ENCODE data around the gene GPRIN1. TPM values are rescaled to one million over a fixed set of nuclear protein-coding genes. Genes with fewer than 3 reads are reported as not detected.
A peak's percentile ranks its signal among the peaks of the same experiment; 100 is the strongest.

GPRIN1 gene
- 3.0 and 3.6 TPM in 2 replicates for total RNA-seq

DNA sequence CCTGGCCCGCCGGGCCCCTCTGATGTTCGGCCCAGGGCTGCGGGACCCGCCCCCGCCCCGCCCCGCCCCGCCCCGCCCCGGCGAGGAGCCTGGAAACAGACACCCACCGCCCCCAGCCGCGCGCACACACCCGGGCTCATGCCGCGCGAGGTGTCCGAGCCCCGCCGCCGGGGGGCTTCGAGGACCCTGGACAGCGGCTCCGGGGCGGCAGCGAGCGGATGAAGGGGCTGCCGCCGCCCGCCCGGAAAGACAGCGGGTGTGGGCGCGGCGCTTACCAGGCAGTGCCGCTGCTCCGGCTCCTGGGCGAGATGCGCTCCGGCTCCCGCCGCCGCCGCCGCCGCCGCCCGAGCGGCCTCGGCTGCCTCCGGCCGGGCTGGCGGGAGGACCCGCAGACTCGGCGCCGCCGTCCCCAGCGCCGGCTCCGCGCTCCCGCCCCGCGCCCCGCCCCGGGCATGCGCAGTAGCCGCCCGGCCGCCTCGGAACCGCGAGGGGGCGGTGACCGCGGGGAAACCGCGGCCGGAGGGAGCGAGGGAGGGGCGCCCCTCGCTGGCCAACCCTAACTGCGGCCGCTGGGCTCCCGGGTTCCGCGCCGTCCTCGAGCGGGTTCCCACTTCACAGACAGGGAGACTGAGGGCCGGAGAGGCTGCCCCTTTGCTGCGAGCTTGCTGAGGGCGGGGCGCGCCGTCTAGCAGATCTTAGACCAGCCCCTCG, at the start of gene GPRIN1:
TSS of gene GPRIN1 (minus strand) at position 433 of the 711 bp plus-strand sequence. CDS start 10,322 bp downstream, outside the sequence.
- peak within 1 kb of the TSS; percentile 76 for H3K27ac Mint-ChIP-seq

DNA sequence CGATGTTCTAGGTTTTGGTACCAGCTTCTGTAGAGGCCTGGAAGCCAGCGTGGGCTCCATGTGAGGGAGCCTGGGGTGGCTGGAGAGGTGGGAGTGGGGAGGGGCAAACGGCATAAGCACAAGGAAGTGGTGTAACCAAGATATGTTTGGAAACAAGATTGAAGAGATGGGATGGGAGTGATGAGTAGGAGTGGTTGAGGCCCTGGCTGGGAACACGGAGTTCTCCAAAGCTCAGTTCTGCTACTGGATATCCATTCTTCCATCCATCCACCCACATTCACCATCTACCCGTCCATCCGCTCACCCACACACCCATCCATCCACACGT, 49.5 kb upstream of the GPRIN1 start:
- Mint-ChIP-seq H3K4me1 (ENCODE audit: low read depth) (peaks cover 19% of the 10 kb centered on the region), H3K27me3 (ENCODE audit: low read depth) (peaks cover 9% of the 10 kb centered on the region), H3K4me3 (ENCODE audit: low read depth) (no peak overlapping the region), H3K9me3 (no peaks in the 10 kb centered on the region), H3K27ac (no peak overlapping the region), H3K36me3 (ENCODE audit: low read depth) (peaks cover 15% of the 10 kb centered on the region)
- DNase-seq (ENCODE audit: low spot score), result no peak
- intact Hi-C loops (cut with micrococcal nuclease), result no loop called here

More for the DNA sequence above, at the start of gene GPRIN1:
- Mint-ChIP-seq H3K9me3 (no peaks in the 10 kb centered on the region), H3K27me3 (ENCODE audit: low read depth) (peaks cover 33% of the 10 kb centered on the region), H3K36me3 (ENCODE audit: low read depth) (no peaks in the 10 kb centered on the region), H3K4me1 (ENCODE audit: low read depth) (peaks cover 13% of the 10 kb centered on the region), H3K4me3 (ENCODE audit: low read depth) (peak within 1 kb of the TSS; percentile 92)
- intact Hi-C loops (cut with micrococcal nuclease), result loop anchor here (5.0 kb wide), 2 partner anchors 37 to 68 kb away; partner anchors contain the start of gene TSPAN17
- peak; percentile 63 for DNase-seq (ENCODE audit: low spot score)

DNA sequence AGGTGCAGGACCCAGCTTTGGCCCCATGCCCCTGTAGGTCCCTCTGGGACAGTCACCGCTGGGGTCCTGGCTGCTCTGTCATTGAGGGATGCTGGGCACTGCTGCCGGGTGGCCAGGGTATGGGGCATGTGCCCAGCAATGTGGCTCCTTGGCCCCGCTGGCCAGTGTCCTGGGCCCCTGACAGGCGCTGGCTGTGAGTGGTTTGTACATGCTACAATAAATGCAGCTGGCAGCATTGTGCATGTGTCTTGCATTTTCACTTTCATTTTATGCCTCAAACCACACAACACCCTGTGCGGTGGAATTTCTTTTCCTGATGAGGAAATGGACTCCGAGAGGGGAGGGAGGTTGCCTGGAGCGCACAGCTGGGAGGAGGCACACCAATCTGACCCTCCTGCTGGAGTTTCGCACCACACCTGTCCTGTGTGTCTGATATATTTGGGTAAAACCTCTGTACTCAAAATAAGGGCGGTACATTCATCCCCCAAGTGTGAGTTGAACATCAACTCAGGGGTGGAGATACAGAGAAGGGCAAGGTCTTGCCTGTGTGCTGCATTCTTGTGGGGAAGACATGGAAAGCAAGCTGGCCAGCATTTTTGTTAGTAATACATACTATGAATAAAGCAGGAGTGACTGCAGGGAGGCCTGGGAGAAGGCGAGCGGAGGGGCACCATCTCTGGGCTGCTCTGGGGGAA, 49.0 kb upstream of the GPRIN1 start:
- Mint-ChIP-seq H3K27ac (no peak overlapping the region), H3K36me3 (ENCODE audit: low read depth) (peaks cover 15% of the 10 kb centered on the region), H3K9me3 (no peaks in the 10 kb centered on the region), H3K4me3 (ENCODE audit: low read depth) (peak overlapping the region; percentile 31), H3K4me1 (ENCODE audit: low read depth) (peaks cover 19% of the 10 kb centered on the region), H3K27me3 (ENCODE audit: low read depth) (peaks cover 5% of the 10 kb centered on the region)
- DNase-seq (ENCODE audit: low spot score), result peak; percentile 36
- intact Hi-C loops (cut with micrococcal nuclease), result no loop called here

DNA sequence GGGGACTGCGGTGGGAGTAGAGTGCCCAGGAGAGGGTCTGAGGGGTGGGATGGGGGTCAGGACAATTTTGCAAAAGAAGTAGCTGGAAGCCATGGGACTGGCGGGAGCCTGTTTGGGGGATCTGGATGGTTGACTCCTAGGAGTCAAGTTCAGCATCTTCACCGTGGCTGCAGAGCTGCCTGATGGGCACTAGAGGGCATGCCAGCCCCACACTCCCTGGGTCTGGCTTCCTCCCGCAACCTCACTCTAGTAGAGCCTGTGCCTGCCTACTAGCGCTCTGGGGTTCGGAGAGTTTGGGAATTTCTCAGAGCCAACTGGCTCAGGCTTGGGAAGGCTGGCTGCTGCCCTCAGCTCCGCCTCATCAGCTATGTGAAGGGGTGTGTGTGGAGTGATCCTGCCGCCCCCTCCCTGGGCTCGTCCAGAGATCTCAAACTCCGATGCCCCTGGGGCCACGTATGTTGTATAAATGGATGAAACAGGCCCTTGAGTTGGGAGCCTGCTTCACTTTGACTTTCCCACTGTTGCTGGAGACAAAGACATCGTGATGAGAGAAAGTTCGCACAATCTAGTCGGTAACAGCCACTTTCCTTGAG, 48.1 kb upstream of the GPRIN1 start:
- peak; percentile 52 for DNase-seq (ENCODE audit: low spot score)
- Mint-ChIP-seq H3K4me3 (ENCODE audit: low read depth) (peak overlapping the region; percentile 34), H3K27ac (no peak overlapping the region), H3K27me3 (ENCODE audit: low read depth) (no peaks in the 10 kb centered on the region), H3K9me3 (no peaks in the 10 kb centered on the region), H3K36me3 (ENCODE audit: low read depth) (peaks cover 23% of the 10 kb centered on the region), H3K4me1 (ENCODE audit: low read depth) (peaks cover 26% of the 10 kb centered on the region)
- intact Hi-C loops (cut with micrococcal nuclease), result no loop called here

DNA sequence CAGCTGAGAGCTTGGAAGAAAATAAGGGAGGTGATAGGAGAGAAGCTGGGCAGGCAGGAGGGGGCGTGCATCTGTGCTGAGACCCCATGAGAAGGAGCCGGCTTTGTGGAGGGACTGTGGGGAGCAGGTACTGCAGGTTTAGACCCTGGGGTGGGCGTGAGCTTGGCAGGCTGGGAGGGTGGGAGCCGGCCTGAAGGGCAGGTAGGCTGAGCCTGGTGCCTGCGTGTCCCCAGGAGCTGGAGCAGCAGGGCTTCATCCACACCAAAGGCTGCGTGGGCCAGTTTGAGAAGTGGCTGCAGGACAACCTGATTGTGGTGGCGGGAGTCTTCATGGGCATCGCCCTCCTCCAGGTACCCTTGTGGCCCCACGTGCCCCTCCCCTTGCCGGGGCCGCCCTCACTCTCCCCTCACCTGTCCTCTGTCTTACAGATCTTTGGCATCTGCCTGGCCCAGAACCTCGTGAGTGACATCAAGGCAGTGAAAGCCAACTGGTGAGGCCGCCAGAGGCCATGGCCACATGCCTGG, 46.6 kb upstream of the GPRIN1 start:
- Mint-ChIP-seq H3K36me3 (ENCODE audit: low read depth) (peaks cover 24% of the 10 kb centered on the region), H3K27me3 (ENCODE audit: low read depth) (no peaks in the 10 kb centered on the region), H3K4me3 (ENCODE audit: low read depth) (no peak overlapping the region), H3K9me3 (no peaks in the 10 kb centered on the region), H3K27ac (no peak overlapping the region), H3K4me1 (ENCODE audit: low read depth) (peaks cover 34% of the 10 kb centered on the region)
- no peak for DNase-seq (ENCODE audit: low spot score)
- intact Hi-C loops (cut with micrococcal nuclease), result no loop called here

DNA sequence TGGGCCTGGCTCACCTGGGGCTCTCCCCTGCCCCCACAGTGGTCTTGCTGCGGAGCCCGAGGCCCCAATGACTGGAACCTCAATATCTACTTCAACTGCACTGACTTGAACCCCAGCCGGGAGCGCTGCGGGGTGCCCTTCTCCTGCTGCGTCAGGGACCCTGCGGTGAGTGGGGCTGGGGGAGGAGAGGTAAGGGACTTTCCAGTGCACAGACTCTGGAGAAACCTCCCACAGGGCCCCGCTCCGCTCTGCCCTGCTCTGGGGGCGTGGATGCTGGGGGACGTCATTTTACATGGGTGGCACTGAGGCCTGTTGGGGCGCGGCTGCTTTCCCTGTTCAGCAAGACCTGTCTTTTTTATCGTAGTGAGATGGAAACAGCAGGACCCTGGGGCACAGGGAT, 44.9 kb upstream of the GPRIN1 start:
- H3K4me1 Mint-ChIP-seq (ENCODE audit: low read depth), result peaks cover 38% of the 10 kb centered on the region
- no peak overlapping the region for H3K27ac Mint-ChIP-seq
- intact Hi-C loops (cut with micrococcal nuclease), result no loop called here
- no peak overlapping the region for H3K4me3 Mint-ChIP-seq (ENCODE audit: low read depth)
- H3K36me3 Mint-ChIP-seq (ENCODE audit: low read depth), result peaks cover 29% of the 10 kb centered on the region
- DNase-seq (ENCODE audit: low spot score), result no peak
- H3K9me3 Mint-ChIP-seq, result no peaks in the 10 kb centered on the region
- no peaks in the 10 kb centered on the region for H3K27me3 Mint-ChIP-seq (ENCODE audit: low read depth)

DNA sequence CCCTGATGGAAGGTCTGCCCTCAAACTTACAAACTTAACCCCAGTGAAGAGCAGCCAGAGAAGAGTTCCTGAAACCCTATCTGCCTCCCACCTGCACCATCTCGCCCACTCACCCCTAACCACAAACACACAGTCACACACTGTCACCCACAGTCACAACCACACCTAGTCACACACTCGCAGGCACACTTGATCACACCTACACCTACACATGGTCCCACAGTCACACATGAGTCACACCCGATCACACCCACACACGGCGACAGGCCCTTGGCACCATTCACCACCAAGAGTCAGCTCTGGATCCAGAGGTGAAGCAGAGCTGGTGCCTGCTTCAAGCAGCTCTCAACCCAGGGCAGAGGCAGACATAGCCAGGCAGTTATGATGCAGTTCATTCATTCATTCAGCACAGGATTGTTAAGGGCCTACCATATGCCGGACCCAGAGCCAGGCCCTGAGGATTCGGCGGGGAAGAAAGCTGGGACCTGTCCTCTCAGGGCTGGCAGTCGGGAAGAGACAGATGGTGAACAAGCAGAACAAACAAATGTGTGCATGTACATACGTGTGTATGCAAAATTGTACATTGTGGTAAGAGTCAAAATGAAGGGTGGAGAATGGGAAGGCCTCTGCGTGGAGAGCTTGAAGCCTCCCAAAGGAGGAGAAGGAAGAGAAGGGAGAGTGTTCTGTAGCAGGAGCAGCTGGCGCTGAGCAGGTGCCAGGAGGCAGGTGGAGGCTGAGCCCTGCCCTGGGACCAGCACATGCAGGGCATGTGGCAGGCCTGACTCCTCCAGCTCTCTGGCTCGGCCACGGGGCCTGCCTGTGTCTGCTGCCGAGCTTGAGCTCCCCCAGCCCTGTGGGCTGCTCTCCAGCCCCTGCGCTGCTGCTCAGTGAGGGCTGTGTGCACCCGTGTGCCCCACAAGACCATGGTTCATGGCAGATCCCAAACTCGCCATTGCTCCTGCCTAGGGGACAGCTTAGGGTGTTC, 43.7 kb upstream of the GPRIN1 start:
- intact Hi-C loops (cut with micrococcal nuclease), result no loop called here
- Mint-ChIP-seq H3K9me3 (no peaks in the 10 kb centered on the region), H3K27ac (peak overlapping the region; percentile 63), H3K4me1 (ENCODE audit: low read depth) (peaks cover 40% of the 10 kb centered on the region), H3K4me3 (ENCODE audit: low read depth) (peak overlapping the region; percentile 0), H3K27me3 (ENCODE audit: low read depth) (no peaks in the 10 kb centered on the region), H3K36me3 (ENCODE audit: low read depth) (peaks cover 31% of the 10 kb centered on the region)
- DNase-seq (ENCODE audit: low spot score), result no peak

DNA sequence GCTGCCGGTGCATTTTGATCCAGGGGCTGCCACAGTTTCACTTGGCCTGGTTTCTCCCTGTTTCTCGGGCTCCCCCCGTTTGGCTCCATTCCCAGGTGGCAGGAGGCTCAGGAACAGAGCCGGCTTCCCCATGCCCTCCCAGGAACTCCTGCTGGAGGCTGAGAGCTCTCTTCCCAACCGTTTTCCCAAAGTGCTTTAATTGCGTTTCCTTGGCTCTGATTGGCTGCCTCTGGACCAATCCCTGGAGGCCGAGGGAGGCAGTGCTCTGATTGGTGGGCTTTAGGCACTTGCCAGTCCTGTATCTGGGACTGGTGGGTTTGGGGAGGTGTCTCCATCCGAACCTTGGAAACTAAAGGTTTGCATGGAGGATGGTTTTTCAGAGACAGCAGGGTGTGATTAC, 42.2 kb upstream of the GPRIN1 start:
- Mint-ChIP-seq H3K4me3 (ENCODE audit: low read depth) (no peak overlapping the region), H3K9me3 (no peaks in the 10 kb centered on the region), H3K4me1 (ENCODE audit: low read depth) (peaks cover 37% of the 10 kb centered on the region), H3K27me3 (ENCODE audit: low read depth) (no peaks in the 10 kb centered on the region), H3K36me3 (ENCODE audit: low read depth) (peaks cover 29% of the 10 kb centered on the region), H3K27ac (no peak overlapping the region)
- intact Hi-C loops (cut with micrococcal nuclease), result no loop called here
- DNase-seq (ENCODE audit: low spot score), result no peak

DNA sequence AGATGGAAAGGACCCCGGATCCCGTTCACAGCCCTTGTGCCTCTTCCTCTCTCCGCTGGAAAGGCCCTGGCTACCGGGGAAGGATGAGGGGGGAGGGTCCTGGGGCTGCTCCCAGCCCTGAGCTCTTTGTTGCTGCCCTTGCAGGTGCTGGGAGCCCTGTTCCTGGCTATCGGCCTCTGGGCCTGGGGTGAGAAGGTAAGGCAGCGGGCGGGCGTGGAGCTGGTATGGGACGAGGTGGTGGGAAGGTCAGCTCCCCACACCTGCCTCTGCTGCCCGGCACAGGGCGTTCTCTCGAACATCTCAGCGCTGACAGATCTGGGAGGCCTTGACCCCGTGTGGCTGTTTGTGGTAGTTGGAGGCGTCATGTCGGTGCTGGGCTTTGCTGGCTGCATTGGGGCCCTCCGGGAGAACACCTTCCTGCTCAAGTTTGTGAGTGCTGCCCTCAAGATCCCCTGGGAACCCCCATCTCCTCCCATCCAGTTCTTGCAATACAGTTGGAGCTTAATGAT, 41.6 kb upstream of the GPRIN1 start:
- Mint-ChIP-seq H3K9me3 (no peaks in the 10 kb centered on the region), H3K36me3 (ENCODE audit: low read depth) (peaks cover 29% of the 10 kb centered on the region), H3K27me3 (ENCODE audit: low read depth) (no peaks in the 10 kb centered on the region), H3K27ac (no peak overlapping the region), H3K4me3 (ENCODE audit: low read depth) (no peak overlapping the region), H3K4me1 (ENCODE audit: low read depth) (peaks cover 41% of the 10 kb centered on the region)
- DNase-seq (ENCODE audit: low spot score), result no peak
- intact Hi-C loops (cut with micrococcal nuclease), result no loop called here

DNA sequence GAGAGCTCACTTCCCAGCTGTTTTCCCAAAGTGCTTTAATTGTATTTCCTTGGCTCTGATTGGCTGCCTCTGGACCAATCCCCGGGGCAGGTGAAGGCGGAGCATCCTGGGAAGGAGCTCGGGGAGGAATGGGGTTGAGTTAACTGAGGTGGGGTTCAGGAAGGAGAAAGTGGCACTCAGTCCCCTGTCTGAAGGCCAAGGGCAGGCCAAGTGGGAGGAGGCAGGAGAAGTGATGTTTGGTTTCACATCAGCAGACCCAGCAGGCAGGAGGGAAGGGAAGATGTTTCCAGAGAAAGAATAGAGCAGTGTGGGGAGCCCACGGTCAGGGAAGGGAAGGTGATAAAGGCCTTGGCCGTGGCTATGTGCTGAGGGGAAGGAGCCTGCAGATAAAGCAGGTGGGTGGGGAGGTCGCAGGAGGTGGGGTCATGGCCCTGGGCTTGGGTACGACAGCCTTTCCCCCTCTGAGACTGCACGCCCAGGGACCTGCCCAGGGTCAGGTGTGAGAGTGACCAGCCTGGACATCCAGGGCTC, 40.5 kb upstream of the GPRIN1 start:
- intact Hi-C loops (cut with micrococcal nuclease), result no loop called here
- H3K4me3 Mint-ChIP-seq (ENCODE audit: low read depth), result no peak overlapping the region
- peaks cover 24% of the 10 kb centered on the region for H3K36me3 Mint-ChIP-seq (ENCODE audit: low read depth)
- no peak for DNase-seq (ENCODE audit: low spot score)
- no peaks in the 10 kb centered on the region for H3K27me3 Mint-ChIP-seq (ENCODE audit: low read depth)
- H3K27ac Mint-ChIP-seq, result no peak overlapping the region
- H3K9me3 Mint-ChIP-seq, result no peaks in the 10 kb centered on the region
- peaks cover 48% of the 10 kb centered on the region for H3K4me1 Mint-ChIP-seq (ENCODE audit: low read depth)

DNA sequence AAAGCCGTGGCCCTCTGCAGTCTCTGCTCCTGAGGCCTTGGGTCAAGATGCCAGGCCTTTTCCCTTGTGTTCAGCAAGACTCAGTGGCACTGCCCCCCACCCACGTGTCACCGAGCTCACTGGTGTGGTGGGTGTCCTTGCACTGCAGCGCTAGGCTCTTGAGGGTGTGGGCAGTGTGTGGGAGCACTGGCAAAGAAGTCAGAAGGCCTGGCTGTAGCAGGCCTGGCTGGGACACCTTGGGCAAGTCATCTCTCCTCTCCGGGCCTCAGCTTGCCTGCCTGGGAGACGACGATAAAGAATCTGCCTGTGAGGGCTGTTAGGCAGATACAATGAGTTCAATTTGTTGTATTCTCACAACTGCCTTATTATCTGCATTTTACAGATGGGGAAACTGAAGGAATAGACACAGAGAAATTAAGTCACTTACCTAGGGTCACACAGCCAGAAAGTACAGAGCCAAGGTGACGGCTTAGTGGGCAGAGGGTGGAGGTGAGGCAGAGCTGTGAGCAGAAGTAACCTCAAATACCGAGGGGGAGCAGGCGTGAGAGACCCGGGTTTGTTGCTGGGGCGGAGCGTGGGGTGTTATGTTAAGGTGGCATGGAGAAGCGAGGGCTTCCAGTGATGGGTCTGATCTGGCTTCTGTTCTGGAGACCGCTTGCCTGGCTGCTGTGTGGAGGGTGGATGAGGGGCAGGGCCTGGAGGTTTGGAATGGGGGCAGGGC, 38.7 kb upstream of the GPRIN1 start:
- Mint-ChIP-seq H3K4me1 (ENCODE audit: low read depth) (peaks cover 45% of the 10 kb centered on the region), H3K27me3 (ENCODE audit: low read depth) (no peaks in the 10 kb centered on the region), H3K9me3 (no peaks in the 10 kb centered on the region), H3K36me3 (ENCODE audit: low read depth) (peaks cover 16% of the 10 kb centered on the region), H3K4me3 (ENCODE audit: low read depth) (peak overlapping the region; percentile 82), H3K27ac (peak overlapping the region; percentile 13)
- DNase-seq (ENCODE audit: low spot score), result no peak
- intact Hi-C loops (cut with micrococcal nuclease), result loop anchor here (5.0 kb wide), 2 partner anchors 36 to 359 kb away; partner anchors contain the start of genes GPRIN1 and UIMC1
